Measurements from ENCODE around the gene CFAP100.

The CFAP100 gene

DNA sequence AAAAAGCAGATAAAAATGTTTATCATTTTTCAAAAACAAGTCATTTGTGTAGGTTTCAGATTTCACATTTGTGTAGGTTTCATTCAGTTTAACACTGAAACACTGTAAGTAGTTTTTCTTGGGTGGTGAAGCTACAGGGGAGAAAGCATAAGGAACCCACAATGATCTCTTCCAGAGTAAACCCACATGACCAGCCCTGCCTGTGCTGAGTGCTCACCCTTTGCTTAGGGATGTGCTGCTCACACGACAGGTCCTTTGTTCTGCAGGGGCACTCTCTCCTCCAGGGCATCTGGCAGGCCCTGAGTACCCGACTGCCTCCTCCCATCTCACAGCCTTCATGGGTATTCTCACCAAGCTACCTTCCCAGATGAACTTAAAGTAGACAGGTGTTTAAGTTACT lies 52.1 kb downstream of the CFAP100 start:
- DNase-seq = peak; percentile 33

DNA sequence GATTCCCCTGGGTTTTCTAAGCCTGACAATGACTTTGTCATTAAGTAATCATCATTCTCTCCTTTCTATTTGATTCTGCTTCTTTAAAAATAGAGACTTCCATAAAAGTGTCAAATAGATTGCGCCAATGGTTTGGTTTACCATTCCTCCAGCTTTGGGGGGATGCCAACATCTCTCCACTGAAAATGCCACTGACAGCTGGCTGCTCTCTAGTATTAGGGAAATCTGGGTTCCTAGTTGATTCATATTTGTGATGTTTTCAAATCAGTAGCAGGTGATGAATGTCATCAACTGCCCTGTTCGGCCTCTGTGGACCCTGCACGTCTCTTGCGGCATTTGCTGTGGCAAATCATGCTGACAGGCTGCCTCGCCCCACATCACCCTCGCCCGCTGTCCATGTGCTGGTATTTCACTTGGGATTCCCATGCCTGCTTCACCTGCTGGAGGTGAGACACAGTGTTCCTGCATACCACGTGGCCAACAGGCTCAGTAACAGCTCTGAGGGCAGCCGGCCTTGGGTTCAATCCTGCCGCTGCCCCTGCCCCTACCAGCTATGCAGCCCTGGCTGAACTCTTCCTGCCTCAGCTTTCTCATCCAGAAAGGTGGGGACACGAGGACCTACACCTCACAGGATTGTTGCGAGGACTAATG lies 52.9 kb downstream of the CFAP100 start:
- no peak for DNase-seq

DNA sequence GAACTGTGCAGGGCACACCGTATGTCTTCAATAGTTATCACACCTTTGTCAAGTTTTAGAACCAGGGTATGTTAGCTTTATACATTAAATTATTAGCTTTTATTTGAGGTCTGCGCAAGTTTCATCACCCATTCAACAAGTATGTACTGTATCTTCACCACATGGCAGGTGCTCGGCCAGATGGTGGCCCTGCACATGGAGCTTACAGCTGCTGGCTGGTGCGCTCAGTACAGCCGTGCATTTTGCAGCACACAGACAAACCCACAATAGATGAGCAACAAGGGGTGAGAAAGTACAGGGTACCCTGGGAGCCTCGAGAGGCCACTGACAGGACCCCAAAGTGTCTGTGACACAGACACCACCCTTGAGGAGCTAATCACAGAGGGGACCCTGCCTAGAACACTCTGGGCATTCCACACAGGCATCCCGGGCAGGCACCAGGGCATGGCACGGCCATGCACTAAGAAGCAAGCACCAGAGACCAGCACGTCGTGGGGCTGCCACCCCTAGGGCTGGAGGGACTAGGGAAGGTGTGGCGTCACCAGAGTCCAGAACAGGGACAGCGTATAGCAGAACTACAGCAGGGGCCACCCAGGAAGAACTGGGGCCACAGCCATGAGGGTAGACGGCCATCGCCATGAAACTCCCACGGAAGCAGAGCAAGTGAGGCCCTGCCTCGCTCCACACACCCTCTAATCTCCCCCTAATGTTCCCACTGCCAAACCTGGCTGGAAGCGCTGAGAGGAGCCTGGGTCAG lies 53.6 kb downstream of the CFAP100 start:
- no peak for DNase-seq

DNA sequence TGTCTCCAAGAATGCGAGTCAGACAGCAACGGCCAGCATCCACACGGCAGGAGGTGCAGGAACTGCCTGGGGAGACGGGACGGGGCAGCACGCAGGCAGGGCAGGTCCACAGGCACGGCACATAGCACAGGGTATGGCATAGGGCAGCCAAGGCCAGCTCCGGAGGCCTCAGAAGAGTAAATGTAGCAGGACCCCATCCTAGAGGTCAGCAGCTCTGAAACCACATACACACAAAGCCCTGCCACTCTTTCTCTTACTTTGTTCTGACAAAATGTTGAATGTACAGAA lies 54.1 kb downstream of the CFAP100 start:
- no peak for DNase-seq

DNA sequence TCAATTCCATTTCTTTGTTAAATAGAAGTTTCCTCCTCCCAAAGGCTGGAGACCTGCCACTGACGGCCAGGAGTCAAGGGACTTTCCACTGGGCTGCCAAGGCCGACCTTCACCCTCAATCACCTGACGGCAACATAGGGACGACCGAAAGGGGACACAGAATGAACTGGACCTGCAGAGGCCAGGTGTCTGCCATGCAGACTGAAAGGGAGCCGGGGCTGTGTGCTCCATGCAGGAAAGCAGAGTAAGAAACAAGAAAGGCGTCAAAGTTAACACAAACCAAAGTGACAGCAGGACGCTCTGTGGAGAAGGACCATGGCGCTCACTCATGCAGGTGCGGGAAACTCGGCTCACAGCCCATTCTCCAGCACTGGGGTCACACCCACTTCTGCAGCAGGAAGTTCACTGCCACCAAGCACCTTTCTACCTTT lies 54.9 kb downstream of the CFAP100 start:
- DNase-seq = no peak

DNA sequence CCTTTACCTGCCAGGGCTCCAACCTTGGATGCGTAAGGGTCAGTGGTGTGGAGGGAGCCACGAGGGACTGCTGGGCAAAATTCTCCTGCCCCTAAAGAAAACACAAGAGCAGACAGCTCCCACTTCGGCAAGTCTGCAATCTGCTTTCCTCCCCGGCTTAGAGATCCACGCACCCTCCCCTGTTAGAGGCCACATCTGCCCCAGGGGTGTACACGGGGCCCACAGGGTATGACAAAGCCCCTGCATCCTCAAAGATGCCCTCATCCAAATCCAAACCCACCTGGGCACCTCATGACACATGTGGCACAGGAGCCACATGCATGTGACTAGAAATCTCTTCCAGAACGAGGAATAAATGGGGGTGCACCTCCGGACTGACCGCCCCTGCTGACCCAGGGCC lies 55.5 kb downstream of the CFAP100 start:
- DNase-seq = no peak

DNA sequence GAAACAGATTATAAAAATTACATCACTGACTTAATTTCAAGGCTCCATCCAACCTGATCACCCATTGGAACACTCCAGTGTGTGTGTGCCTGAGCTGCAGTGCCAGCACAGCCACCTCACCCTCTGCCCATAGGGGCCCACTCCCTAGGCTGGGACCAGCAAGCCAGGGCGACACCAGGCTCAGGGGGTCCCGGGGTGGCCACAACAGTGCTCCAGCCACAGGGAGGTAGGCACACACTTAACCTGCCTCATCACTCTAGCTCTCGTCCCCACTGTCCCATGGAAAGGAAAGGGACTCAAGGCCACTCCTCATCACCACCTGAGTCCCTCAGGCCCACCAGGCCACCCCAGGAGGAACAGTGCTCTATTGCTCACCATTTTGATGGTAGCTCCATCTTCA lies 56.0 kb downstream of the CFAP100 start:
- DNase-seq = no peak

DNA sequence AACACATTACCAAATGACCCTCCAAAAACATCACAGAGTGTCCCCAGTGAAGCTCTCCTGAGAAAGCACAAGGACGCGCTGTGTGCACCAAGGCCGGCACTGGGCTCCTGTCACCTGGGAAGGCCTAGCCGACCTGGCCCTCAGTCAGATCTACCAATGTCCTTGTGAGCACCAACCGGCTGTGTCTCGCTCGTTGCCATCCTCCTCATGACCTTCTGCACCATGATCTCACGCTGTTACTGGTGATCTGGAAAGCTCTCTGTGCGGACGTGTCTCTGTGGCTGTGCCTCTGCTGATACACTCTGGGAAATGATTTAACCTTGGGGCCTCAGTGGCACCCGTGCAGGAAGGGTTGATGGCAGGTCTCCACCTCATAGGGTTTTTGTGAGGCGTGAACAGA lies 56.8 kb downstream of the CFAP100 start:
- DNase-seq = no peak

DNA sequence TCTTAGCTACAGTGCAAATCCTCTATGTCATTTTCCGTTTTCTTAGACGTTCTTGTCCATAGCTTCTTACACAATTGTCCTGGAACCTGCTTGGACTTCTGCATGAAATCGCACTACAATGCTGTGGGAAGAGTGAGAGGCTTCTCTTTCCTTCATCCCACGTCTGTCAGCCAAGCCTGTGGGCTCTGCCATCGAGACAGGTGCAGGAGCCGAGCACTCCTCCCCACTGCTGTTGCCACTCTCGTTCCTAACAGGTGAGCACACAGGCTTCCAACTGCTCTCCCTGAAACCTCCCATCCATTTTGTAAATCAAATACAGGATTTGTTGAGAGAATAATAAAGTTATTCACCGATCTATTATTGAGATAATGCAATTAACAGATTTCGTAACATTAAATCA lies 57.5 kb downstream of the CFAP100 start:
- DNase-seq = no peak

DNA sequence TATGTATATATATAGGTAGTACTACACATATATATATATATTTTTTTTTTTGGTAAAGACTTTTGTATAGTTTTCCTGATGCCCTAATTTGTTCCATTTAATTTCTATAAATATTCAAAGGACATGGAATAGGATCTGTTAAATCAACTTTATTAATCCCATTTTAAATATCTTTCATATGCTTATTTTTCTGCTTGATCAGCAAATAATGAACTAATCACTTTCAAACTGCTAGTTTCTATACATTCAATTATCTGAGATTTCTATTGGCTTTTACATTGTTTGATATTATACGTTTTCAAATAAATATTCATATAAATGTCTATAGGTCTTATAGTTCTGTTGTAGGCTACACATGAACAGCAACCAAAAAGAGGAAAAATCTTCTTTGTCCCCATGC lies 59.3 kb downstream of the CFAP100 start:
- DNase-seq = no peak

DNA sequence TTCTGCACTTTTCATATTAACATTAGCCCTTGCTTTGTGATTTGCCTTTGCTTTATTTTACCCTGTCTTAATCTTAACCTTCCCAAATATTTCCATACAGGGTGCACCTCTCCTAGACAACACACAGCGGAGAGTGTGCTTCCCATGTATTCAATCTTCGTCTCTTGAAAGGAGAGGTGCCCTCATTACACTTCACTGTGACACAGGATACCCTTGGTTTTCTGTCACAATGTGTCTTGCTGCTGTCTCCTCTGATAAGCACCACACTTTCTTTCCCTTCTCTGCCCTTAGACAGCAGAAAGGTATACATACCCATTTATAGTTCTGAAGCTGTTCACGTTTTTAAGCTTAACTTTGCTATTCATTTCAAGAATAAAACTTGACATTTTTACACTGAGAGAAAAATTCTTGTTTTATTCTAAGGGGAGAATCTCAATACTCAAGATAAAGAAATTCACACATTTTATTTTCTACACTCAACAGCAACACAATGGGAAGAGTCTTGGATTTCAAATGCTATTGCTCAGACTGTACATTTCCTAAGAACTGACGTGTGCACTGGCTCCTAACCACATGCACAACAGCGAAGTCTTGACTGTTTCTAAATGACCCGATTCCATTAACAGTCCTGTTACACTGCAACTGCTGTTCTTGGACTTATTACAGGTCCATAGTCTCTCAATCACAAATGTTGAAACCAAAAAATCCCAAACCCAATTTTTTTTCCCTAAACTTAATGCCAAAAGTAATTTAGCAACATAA lies 59.9 kb downstream of the CFAP100 start:
- no peak for DNase-seq

DNA sequence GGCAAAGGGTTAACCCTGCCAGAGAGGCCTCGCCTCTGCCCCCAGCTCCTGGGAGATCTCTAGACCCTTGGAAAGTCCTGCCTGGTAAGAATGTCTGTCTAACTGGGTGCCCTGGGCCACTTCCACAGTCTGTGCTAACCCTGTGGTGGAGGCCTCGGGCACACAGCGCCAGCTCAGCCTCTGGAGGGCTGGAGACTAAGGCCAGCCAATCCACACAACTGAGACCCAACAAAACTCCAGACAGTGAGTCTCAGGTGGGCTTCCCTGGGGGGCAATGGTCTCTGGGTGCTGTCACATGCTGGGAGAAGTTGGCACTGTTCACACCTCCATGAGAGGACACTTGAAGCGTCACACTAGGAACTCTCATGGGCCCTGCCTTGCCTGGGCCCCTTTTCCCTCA lies 61.5 kb downstream of the CFAP100 start:
- DNase-seq = no peak

DNA sequence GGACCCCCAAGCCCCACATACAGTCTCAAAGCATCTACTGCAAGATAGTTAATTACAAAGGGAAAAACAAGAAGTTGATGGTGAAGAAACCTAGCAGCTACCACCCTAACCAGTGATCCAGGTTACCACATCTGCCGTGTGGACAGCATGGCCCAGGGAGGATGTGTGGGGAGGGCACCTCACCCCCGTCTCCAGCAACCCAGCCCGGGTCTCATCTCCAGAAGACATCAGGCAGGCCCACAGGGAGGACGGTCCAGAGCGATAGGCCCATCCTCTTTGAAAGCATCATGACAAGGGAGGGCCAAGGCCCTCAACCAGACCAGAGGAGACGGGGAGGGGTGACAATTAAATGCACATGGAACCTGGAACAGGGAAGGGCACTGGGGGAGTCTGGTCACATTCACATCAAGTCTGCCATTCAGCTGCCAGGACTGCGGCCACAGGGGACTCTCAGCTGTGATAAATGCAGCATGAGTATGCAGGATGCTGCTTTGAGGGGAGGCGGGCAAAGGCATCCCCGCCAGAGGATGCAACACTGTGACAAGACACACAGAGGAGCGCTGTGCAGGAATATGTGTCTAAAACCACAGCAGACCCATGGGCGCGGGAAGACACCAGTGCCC lies 62.2 kb downstream of the CFAP100 start:
- no peak for DNase-seq

DNA sequence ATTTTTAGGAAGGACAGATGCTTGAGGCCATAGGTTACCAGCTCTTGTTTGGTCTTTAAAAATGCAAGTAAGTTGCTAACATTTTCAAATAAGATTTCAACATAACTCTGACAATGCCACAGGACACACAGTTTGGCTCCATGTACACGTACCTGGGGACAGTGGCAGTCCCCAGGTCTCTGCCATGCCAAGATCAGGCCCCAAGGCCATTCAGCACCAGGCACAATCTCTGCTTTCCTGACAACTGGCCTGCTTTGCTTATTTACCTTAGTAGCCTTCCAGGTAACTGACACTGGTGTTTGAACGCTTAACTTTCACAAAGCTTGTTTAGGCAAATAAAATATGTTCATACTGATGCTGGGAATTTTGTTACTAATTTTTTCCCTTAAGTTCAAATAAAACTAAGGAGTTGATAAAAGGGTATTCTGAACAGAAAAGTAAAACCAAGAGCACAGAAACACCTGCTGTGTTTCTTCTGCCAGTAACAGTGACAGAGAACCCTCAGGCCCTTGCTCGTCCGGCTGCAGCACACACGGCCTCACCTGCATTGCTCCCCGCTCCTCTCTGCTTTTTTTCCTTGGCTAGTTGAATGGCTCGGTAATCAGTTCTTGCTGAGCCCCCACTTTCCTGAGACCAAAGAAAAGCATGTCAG lies 64.5 kb downstream of the CFAP100 start:
- no peak for DNase-seq

DNA sequence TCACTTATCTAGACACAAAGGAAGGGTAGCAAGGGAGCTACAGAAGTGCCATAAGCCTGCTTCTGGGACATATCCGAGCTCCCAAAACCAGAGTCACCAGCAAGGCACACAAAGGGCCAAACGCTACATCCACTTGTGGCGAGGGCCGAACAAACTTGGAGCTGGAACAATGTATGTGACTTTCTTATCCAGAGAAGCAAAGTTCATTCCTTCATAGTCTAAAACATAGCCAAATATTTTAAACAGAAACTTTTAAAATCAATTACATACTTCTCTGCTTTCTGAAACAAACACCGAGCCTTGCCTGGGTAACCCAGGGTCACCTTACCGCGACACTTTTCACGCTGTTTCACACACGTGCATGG lies 65.0 kb downstream of the CFAP100 start:
- DNase-seq = no peak

DNA sequence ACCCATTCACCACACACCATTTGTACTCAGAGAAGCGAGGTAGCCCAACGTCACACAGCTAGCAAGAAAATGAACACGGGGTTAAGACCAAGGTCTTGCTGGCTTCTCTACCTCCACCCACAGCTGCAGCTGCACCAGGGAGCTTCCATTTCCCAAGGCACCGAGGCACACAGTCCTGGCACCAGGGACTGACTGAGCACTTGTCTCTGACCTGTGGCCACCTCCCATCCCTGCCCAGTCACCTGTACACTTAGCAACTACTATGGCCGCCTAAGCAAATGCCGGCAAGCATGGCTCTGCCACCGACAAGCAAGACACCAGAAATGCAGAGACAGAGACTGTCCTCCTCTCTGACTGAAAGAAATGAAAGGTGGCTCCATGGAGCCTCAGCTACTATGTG lies 65.7 kb downstream of the CFAP100 start:
- DNase-seq = no peak

DNA sequence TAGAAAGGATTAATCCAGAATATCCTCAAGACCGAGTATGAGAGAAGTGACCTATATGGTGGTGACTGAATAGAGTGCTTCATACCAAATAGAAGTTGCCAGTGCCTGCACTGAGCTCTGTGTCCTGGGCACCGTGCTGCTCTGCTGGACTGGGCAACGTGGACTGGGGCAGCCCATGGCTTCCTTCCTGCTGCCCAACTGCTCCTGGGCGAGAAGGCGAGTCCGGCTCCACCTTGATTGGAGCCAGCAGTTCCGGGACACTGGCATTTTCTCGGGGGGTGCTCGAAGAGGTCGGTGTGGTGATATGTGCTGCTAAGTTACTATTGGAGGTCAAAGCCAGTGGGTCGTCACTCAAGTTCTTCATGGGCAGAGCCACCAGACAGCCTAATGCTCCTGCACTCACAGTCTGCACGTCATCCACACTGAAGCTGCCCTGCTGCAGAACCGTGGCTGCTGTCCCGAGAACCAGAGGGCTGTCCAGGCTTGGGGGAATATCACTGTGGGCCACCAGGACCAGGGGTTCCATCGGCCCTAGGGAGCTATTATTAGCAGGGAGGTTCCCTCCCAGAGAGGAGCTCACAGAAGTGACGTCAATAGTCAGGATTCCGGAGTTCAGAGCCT lies 66.9 kb downstream of the CFAP100 start:
- DNase-seq = no peak

DNA sequence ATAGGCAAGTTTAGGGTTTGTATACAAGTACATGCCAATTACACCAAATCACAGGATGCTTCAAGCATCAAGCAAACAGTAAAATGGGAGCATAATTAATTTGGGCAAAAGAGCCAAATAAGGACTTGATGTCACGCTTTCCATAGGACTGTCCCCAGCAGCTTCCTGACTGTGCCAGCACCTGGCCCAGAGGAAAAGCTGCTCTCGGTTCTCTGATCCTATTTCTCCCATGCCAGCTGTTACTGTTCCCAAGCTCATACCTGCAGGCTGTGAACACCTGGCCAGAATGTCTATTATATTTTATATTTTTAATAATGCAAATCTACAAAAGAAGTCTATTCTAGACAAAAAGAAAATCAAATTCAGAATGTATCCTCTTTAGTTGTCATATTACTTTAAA lies 68.8 kb downstream of the CFAP100 start:
- no peak for DNase-seq

DNA sequence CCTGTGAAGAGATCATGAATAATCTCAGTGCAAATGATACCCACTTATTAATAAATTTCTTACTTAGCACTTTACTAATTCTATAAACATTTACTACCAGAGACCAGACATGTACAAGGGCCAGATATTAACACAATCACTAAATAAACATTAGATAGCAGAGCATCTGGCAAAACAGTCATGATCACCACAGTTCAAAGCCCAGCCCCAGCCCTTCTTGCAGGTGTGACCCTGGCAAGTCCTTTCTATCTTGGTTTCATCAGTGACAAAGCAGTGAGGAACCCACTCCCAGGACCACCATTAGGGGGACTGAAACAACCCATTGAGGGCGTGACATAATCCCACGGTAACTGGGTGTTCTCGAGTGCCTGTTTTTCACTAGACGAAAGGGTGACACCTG lies 69.4 kb downstream of the CFAP100 start:
- no peak for DNase-seq

DNA sequence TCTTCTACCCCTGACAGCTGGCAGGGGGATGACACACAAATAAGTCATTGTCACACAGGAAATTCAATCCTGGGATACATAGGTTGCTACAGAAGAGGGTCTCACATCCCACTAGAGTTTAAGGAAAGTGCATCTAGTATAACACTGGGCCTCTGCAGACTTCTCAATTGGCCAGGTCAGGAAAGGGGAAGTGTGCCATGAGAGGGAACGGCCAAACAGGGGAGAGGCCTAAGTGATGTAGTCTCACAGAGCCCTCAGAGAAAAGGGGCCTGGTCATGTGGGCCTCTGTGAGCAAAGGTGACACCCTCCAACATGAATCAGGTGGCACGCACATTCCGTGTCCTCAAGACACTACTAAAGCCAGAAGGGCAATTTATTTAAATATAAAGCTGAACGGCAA lies 69.8 kb downstream of the CFAP100 start:
- DNase-seq = no peak

DNA sequence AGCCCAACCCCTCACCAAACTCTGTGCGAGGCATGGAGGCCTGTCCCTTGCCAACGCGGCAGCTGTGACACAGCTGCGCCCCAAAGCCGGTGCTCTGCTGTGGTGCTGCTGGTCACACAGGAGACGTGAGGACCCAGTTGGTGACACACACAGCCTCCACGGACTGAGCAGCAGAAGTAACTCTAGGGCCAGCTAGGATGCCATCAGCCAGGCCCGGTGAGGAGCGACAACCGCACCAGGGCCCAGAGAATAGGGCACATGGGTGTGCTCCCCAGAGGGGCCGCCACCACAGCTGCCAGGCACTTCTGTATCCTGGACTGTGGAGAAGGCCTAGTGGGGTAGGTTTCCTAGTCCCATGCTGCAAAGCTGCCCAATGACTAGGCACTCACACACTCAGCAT lies 70.3 kb downstream of the CFAP100 start:
- DNase-seq = no peak

DNA sequence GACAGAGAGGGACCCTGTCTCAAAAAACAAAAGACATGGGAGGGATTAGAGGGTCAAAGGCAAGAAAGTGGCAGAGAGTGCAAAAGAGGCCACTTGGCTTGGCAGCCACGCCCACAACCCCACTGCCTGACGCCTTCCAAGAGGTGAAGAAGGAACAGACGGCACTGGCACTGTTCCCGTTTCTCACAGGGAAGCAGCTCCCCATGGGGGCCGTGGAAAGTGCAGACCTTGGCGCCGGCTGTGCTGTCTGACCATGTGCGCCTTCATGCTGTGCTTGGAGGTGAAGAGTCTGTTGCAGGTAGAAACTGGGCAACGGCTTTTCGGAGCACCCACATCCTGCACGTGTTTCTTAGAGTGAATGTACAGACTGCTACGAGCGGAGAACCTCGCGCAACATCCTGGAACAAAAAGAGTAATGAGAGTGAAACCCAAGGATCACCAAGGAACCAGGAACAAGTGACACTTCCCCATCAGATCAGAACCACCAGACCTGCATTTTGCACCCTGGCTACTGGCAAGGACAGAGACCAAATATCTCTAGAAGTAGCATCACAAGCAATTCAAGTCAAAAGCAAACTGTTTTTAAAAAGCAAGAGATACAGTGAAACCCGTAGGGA lies 71.3 kb downstream of the CFAP100 start:
- peak; percentile 74 for DNase-seq
